Stimulated activated CD4-positive, alpha-beta T cell treated with anti-CD3 and anti-CD28 coated beads, Interleukin-1b, Interleukin-23, amount 100 ng/mL, for 1 hour (primary cell): Measurements from ENCODE around the gene FCRL3.

Experiments used
- DNase-seq, 2 donors: peaks; one replicate each; pipeline ENCODE4 v3.0.0-alpha.2; 2020; ENCODE audit warnings: low read depth in 2 of 2

Gene FCRL3

DNA sequence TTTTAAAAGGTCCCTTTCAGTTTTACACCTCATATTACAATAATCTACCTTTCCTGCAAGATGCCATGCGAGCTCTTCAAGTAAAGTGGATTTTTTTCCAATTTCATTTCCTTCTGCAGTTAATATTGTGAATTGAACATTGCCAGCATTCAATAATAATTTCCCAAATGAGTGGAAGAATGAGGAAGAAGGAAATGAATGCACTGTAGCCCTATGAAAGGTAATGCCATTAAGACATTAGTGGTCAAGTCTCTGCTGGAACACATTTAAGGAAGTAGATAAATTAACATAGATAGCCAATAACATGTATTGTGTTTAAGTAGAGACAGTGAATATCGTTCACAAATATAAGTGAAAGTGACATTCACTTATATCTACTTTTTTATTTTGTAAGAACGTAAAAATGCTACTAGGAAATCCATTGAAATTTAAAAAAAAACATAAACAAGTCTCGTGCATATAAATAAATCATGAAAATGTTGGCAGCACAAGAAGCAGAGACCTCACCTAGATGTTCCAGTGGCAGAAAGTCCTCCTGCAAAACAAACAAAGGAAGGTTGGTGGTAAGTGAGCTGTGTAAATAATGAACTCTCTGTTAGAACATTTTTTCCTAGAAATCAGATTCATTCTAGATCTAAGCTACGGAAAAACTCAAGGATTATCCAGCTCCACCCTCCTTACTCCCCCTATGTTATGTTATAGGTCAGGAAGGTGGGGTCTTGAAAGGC lies 17.7 kb downstream of the FCRL3 start:
- DNase-seq = no peak

DNA sequence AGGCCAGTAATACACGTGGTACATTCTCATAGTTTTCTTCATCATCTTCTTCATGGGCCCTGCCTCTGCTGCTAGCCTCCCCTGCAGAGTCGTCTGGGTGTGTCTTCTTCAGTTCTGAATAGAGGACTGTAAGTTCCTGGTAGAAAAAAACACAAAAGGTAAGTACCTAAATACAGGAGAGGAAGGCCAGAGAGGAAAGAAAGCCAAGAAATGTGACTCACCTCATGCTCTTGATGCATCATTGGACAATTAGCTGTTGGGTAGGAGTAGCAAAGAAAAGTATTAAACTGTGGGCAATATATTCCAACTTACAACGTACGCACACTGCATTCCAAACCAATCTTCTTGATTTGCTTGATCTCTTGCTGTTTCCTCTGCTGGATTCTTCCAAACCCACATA lies 21.8 kb downstream of the FCRL3 start:
- DNase-seq = no peak

DNA sequence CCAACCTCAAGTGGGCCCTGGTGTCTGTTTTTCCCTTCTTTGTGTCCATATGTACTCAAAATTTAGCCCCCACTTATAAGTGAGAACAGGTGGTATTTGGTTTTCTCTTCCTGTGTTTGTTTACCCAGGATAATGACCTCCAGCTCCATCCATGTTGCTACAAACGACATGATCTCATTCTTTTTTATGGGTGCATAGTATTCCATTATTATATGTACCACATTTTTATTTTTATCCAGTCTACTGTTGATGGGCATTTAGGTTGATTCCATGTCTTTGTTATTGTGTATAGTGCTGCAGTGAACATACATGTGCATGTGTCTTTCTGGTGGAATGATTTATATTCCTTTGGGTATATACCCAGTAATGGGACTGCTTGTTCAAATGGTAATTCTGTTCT lies 27.6 kb downstream of the FCRL3 start:
- no peak for DNase-seq

DNA sequence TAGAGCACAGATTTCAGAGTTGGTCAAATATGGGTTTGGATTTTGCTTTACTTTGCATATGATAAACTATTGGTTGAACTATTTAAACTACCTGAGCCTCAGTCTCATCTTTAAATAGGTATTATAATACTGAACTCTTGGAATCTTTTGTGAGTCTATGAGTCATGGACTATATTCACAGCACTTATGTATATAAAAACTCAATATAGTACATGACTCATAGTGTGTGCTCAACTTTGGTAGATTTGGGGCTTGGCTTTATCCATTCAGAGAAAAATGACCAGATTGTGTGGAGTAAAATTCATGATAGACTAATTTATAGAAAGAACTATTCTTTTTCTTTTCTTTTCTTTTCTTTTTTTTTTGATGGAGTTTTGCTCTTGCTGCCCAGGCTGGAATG lies 28.7 kb downstream of the FCRL3 start:
- DNase-seq = no peak

DNA sequence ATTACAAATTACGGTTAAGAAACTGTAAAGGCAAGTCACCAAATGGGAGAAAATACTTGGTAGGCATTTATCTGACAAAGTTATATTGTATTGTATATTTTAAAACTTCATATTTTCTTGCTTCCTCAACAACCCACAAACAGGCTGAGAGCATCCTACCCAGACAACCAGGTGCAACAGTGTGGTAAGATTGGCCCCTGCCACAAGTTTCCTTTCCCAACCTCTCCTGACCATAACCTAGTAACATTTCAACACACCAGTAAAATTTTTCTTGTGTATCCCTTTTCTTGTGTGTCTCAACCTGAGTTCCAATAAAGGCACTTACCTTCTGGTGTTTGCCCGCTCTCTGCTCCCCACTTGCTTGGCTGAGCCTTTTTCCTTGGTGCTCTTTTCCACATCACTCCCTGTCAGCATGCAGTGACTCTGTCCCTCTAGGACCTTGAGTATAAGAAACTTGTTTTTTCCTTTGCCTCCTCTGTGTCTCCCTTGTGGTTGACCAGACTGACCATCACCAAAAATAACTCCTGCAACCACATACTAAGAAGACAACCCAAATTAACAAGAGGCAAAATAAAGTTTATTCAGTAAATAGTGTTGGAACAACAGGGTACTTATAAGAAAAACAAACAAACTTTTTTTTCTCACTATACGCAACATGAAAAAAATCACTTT lies 40.9 kb downstream of the FCRL3 start:
- DNase-seq = no peak

DNA sequence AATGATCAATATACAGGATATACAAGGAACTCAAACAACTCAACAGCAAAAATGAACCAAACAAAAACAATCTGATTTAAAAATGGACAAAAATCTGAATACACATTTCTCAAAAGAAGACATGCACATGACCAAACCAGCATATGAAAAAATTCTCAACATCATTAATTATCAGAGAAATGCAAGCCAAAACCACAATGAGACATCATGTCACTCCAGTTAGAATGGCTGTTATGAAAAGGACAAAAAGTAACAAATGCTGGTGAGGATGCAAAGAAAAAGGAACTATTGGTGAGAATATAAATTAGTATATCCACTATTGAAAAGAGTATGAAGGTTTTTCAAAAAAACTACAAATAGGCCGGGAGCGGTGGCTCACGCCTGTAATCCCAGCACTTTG lies 42.0 kb downstream of the FCRL3 start:
- no peak for DNase-seq

DNA sequence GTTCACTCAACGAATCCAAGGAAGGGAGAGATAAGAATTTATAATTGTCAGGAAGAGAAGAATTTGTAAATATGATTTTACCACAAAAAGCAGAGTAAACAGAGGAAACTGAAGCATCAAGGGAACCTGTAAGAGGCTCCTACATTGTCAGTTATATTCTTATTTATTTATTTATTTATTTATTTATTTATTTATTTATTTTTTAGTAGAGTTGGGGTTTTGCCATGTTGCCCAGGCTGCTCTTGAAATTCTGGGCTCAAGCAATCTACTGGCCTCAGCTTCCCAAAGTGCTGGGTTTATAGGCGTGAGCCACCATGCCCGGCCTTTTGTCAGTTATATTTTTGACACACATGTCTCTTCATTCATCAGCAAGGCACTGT lies 47.1 kb downstream of the FCRL3 start:
- no peak for DNase-seq

DNA sequence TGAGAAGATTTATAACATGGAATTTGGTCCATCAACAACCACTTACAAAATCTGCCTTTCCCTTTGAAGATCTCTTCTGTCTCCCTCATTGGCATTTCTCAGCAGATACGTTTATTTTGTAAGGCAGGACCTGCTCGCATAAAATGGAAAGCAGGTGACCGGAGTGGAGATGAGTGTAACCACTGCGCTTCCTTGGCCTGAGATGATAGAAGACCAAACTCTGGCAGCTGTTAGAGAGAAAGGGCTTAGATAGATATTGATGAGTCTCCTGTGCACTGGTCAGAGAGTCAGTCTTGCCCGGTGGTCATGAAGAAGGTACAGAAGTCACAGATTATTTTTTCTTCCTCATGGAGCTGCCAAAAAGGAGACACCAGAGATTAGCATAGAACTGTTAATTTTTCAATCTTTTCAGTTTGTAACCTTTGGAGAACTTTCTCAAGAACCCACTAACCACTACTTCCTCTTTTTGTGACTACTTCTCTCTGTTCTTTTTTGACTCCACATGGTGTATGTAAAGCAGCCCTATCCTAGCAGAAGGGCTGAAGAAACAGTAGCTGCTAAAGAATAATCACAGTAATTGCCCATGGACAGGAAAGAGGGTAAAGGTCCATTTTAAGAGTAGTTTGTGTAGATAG lies 47.6 kb downstream of the FCRL3 start:
- DNase-seq = no peak

DNA sequence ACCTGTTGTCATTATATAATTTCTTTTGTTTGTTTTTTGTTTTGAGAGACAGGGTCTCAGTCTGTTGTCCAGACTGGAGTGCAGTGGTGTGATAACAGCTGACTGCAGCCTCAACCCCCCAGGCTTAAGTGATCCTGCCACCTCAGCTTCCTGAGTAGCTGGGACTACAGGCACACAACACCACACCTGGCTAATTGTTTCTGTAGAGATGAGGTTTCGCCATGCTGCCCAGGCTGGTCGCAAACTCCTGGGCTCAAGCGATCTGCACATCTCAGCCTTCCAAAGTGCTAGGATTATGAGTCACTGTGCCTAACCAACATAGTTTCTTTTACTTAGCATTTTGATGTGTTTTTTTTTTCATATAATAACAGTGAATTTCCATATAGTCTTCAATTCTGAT lies 52.3 kb downstream of the FCRL3 start:
- no peak for DNase-seq

DNA sequence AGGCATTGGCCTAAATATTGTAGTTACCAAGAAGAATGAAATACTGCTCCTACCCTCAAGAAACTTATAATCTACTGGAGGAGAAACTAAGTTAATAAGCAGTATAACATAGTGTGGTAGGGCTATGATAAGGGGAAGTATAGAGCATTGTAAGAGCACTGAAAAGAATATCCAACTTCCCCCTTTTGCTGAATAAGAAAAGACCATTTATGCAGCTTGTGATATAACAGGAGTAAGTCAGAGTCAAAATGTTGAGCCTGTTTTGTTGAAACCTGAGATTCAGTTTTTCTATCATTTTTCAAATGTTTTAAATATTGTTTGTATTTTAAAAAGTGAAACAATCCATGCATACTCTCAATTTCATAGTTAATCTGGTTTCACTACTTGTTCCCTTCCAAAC lies 54.4 kb downstream of the FCRL3 start:
- no peak for DNase-seq

DNA sequence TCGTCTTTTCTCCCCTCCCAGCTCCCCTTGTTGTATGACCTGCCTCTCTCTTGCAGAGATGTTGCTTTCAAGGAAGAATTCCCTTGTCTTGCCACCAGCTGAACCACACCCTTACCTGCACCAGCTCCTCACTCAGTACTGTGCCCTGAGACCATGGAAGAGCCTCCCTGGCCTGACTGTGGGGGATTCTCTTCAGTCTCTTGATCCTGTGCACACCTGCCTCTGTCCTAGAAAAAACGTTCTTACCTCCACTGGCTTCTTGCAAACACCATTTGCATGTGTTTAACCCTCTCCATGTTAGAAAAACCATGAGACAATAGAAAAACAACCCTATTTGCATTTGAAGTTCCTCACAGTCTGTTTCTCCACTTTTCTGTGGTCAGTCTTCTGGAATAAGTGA lies 59.4 kb downstream of the FCRL3 start:
- DNase-seq = no peak

DNA sequence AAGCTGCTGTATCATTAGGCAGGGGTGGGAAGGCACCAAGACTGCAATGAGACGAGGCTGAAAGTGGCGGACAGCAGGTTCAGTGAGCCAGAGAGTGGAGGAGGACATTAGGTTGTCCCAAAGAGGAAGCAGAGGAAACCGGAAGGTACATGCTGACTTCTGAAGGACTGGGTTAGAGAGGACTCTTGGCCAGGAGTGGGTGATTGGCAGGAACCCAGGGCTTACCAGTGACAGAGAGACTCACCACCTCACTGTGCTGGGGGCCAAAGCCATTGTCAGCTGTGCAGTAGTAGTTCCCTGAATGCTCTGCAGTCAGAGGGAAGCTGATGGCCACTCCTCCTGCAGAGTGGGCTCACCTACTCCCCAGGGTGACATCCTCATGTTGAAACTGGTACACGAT lies 60.8 kb downstream of the FCRL3 start:
- DNase-seq = no peak

DNA sequence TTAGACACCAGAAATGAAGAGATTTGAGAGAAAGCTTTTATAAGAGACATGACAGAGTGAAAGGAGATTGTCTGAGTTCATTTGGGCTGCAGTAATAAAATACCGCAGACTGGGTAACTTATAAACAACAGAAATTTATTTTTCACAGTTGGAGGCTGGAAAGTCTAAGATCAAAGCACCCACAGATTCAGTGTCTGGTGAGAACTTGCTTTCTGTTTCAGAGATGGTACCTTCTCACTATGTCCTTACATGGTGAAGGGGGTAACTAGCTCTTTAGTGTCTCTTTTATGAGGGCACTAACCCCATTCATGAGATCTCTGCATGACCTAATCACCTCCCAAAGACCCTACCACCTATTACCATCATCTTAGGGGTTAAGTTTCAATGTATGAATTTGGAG lies 71.8 kb downstream of the FCRL3 start:
- no peak for DNase-seq
